ENCODE data around the gene IGFL3. TPM values are rescaled to one million over a fixed set of nuclear protein-coding genes. Genes with fewer than 3 reads are reported as not detected.

Gene IGFL3
- total RNA-seq, 1 donor from 2014 or later, result not detected

DNA sequence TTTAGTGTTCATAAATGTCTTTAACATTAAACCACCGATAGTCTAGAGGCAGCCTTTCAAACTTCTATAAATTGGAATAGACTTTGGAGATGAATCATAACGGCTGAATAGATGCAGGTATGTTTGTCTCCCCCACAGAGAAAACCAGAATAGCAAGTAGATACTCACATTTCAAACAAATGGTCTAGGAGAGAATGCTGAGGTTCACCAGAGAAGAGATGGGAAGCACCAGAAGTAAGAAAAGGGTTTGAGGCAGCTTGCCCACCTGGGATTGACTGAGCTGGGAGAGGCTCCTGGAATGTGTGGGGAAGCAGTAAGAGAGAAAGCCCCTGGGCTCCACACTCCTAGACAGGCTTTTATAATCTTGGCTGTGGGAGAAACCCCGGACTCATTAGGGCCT lies 6.4 kb downstream of the IGFL3 start:
- no peaks in the 10 kb centered on the region for H3K9me3 ChIP-seq
- intact Hi-C loops (cut with DNase I), result no loop called here
- DNase-seq (ENCODE audit: low spot score in 2 of 2), result no peak
- no peaks in the 10 kb centered on the region for H3K4me1 ChIP-seq
- H3K4me3 ChIP-seq, result no peak overlapping the region
- TF ChIP-seq CTCF (IDR thresholded peaks at IDR 0.05), result no peak
- no peaks in the 10 kb centered on the region for H3K36me3 ChIP-seq
- H3K27me3 ChIP-seq, result no peaks in the 10 kb centered on the region
- no peak overlapping the region for H3K27ac ChIP-seq

- no peak for DNase-seq (ENCODE audit: low spot score in 2 of 2)
- Histone ChIP-seq H3K27ac (no peak overlapping the region), H3K4me3 (no peak overlapping the region), H3K9me3 (no peaks in the 10 kb centered on the region), H3K4me1 (no peaks in the 10 kb centered on the region), H3K36me3 (no peaks in the 10 kb centered on the region), H3K27me3 (no peaks in the 10 kb centered on the region)
- no peak for TF ChIP-seq CTCF (IDR thresholded peaks at IDR 0.05)
- intact Hi-C loops (cut with DNase I), result no loop called here
Observed at GRCh38 chr19:46116121-46116520, 8.4 kb downstream of the IGFL3 start.

DNA sequence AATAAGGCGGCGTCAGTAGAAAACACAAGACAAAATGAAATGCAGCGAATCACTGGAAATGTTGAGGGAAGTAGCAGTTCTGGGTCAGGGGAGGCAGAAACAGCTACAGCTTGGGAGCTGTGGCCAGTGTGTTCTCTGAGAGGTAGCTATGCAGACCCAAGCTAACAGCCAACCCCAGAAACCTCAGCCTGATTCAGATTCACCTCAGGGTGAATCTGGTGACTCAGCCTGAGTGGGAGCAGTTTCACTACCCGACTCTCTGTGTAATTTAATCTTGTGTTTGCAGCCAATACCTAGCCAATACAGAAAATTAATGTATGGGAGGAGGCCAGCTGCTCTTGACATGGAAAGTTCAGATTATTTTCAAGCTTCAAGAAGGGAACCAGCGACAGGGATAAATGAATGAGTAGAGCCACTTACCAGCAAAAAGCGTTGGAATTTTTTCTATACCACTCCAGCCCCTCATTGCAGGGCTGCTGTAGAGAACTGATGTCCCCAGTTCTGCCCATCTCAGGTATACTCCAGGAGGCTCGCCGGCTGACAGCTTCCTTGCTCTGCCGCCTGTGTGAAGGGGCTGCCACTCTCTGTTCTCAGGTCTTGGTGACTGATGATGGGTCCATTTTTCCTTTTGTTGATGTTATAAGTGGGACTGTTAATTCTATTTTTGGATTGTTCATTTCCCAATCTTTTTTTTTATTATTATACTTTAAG lies 8.9 kb downstream of the IGFL3 start:
- no peaks in the 10 kb centered on the region for H3K9me3 ChIP-seq
- TF ChIP-seq CTCF (IDR thresholded peaks at IDR 0.05), result no peak
- no peak for DNase-seq (ENCODE audit: low spot score in 2 of 2)
- intact Hi-C loops (cut with DNase I), result no loop called here
- H3K27me3 ChIP-seq, result no peaks in the 10 kb centered on the region
- H3K4me1 ChIP-seq, result no peaks in the 10 kb centered on the region
- H3K27ac ChIP-seq, result no peak overlapping the region
- H3K36me3 ChIP-seq, result no peaks in the 10 kb centered on the region
- H3K4me3 ChIP-seq, result no peak overlapping the region

- DNase-seq (ENCODE audit: low spot score in 2 of 2), result no peak
- Histone ChIP-seq H3K27ac (no peak overlapping the region), H3K4me1 (no peaks in the 10 kb centered on the region), H3K4me3 (no peak overlapping the region), H3K9me3 (no peaks in the 10 kb centered on the region), H3K27me3 (no peaks in the 10 kb centered on the region), H3K36me3 (no peaks in the 10 kb centered on the region)
- no peak for TF ChIP-seq CTCF (IDR thresholded peaks at IDR 0.05)
- intact Hi-C loops (cut with DNase I), result no loop called here
Observed at GRCh38 chr19:46113726-46114125, 10.8 kb downstream of the IGFL3 start.

- Histone ChIP-seq H3K27me3 (no peaks in the 10 kb centered on the region), H3K27ac (no peak overlapping the region), H3K4me1 (no peaks in the 10 kb centered on the region), H3K4me3 (no peak overlapping the region), H3K36me3 (no peaks in the 10 kb centered on the region), H3K9me3 (no peaks in the 10 kb centered on the region)
- TF ChIP-seq CTCF (IDR thresholded peaks at IDR 0.05), result no peak
- DNase-seq (ENCODE audit: low spot score in 2 of 2), result no peak
- intact Hi-C loops (cut with DNase I), result no loop called here
Observed at GRCh38 chr19:46112527-46112926, 12.0 kb downstream of the IGFL3 start.

DNA sequence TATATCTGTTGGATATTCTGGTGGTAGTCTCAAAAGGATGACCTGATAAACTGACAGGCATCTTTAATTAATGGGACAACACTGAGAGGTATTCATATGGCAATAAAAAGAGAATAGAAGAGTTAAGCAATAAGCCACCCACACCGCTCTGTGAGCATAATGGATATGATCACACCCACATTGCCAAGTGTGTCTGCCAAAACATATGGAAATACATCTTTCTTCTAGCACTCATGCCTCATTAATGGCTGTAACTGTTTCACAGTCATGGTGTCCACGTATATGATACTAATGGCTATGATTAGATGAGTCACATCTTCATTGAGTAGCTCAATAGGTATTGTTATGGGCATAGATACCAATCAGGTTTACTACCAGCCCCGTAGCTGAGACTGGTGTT lies 13.1 kb downstream of the IGFL3 start:
- no peak overlapping the region for H3K27ac ChIP-seq
- no peak for TF ChIP-seq CTCF (IDR thresholded peaks at IDR 0.05)
- DNase-seq (ENCODE audit: low spot score in 2 of 2), result no peak
- no peaks in the 10 kb centered on the region for H3K27me3 ChIP-seq
- H3K4me3 ChIP-seq, result no peak overlapping the region
- intact Hi-C loops (cut with DNase I), result no loop called here
- H3K36me3 ChIP-seq, result no peaks in the 10 kb centered on the region
- H3K4me1 ChIP-seq, result no peaks in the 10 kb centered on the region
- H3K9me3 ChIP-seq, result no peaks in the 10 kb centered on the region

All from ascending aorta (tissue), 2 donors.